22Rv1 (cell line): ENCODE data around the gene HPSE2.

Experiments
- ZFX ChIP-seq: fragments of 450-650 bp; IDR thresholded peaks from 2 replicates; pipeline ENCODE4 v1.6.1; 2017; ENCODE audit warnings: antibody characterized with exemption, borderline replicate concordance
- TF ChIP-seq, protein P1 (sequence below): fragments of 450-650 bp; IDR thresholded peaks from 2 replicates; pipeline ENCODE4 v1.5.1; 2017; ENCODE audit warnings: mild to moderate bottlenecking

GRCh38 chr10:98472196-98472595 is 763.5 kb downstream of the HPSE2 start:
- TF ChIP-seq, protein P1, sequence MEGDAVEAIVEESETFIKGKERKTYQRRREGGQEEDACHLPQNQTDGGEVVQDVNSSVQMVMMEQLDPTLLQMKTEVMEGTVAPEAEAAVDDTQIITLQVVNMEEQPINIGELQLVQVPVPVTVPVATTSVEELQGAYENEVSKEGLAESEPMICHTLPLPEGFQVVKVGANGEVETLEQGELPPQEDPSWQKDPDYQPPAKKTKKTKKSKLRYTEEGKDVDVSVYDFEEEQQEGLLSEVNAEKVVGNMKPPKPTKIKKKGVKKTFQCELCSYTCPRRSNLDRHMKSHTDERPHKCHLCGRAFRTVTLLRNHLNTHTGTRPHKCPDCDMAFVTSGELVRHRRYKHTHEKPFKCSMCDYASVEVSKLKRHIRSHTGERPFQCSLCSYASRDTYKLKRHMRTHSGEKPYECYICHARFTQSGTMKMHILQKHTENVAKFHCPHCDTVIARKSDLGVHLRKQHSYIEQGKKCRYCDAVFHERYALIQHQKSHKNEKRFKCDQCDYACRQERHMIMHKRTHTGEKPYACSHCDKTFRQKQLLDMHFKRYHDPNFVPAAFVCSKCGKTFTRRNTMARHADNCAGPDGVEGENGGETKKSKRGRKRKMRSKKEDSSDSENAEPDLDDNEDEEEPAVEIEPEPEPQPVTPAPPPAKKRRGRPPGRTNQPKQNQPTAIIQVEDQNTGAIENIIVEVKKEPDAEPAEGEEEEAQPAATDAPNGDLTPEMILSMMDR: no peak
- no peak for TF ChIP-seq ZFX
